SK-N-SH (cell line): ENCODE measurements around the gene CYTL1. TPM values are rescaled to one million over a fixed set of nuclear protein-coding genes. Genes with fewer than 3 reads are reported as not detected.

ENCODE experiments used
- CTCF ChIA-PET: fragments of 300-600, 350-600 bp; formaldehyde crosslinking; extraction: SDS; loops from one replicate; lab custom pipeline; 2021; lab: Yijun Ruan, JAX
- POLR2A ChIA-PET: fragments of 350-600 bp; sonication (Branson Sonifier 250); formaldehyde crosslinking; extraction: SDS; loops from one replicate; lab custom pipeline; 2020; ENCODE audit warnings: antibody characterized with exemption, inconsistent platforms; lab: Yijun Ruan, JAX
- DNase-seq: peaks from one replicate; pipeline ENCODE4 v3.0.0; 2012
- H2AFZ ChIP-seq: fragments of 200-600 bp; sonication (generic); 2 replicates; pipeline ENCODE4 v1.8.1; 2016; ENCODE audit warnings: antibody characterized with exemption, mild to moderate bottlenecking, low read depth
- H3F3A ChIP-seq: fragments of 200-600 bp; sonication (generic); replicated peaks from 2 replicates; pipeline ENCODE3; 2016; ENCODE audit warnings: antibody characterized with exemption, mild to moderate bottlenecking; ENCODE audit not compliant: insufficient read depth
- H3K27ac ChIP-seq, 2 experiments: fragments of 200-500 bp in 1 of 2; fragments of 200-600 bp in 1 of 2; sonication (Bioruptor generic) in 1 of 2; sonication (generic), shearing (Covaris generic) in 1 of 2; 2 replicates each; pipeline versions ENCODE4 v1.5.1 to v1.6.1; 2014 to 2016; ENCODE audit warnings: low read depth in 2 of 2, inconsistent platforms in 1 of 2, low read length in 1 of 2, mild to moderate bottlenecking in 1 of 2, mixed read lengths in 1 of 2
- H3K27me3 ChIP-seq: fragments of 200-600 bp; sonication (generic), shearing (Covaris generic); 2 replicates; pipeline ENCODE4 v1.6.1; 2016; ENCODE audit warnings: mixed run types; ENCODE audit not compliant: insufficient read depth
- H3K36me3 ChIP-seq, 2 experiments: fragments of 200-500 bp in 1 of 2; fragments of 200-600 bp in 1 of 2; sonication (Bioruptor generic) in 1 of 2; sonication (generic) in 1 of 2; replicated peaks in 1 of 2; 2 replicates each; pipeline versions ENCODE3 to v1.5.1; 2014 to 2016; ENCODE audit warnings: low read length in 1 of 2, mild to moderate bottlenecking in 1 of 2; ENCODE audit not compliant: insufficient read depth in 2 of 2, control insufficient read depth in 1 of 2
- H3K4me1 ChIP-seq, 2 experiments: fragments of 200-500 bp in 1 of 2; fragments of 200-600 bp in 1 of 2; sonication (Bioruptor generic) in 1 of 2; sonication (generic), shearing (Covaris generic) in 1 of 2; 2 replicates each; pipeline versions ENCODE4 v1.5.1 to v1.6.1; 2014 to 2016; ENCODE audit warnings: low read depth in 1 of 2, low read length in 1 of 2, mixed run types in 1 of 2; ENCODE audit not compliant: insufficient read depth in 2 of 2, control insufficient read depth in 1 of 2
- H3K4me2 ChIP-seq: fragments of 200-600 bp; sonication (generic), shearing (Covaris generic); 2 replicates; pipeline ENCODE4 v1.6.1; 2017; ENCODE audit warnings: mixed run types
- H3K4me3 ChIP-seq, 2 experiments: fragments of 200-500 bp in 1 of 2; fragments of 200-600 bp in 1 of 2; sonication (Bioruptor generic) in 1 of 2; sonication (generic), shearing (Covaris generic) in 1 of 2; 2 replicates each; pipeline versions ENCODE4 v1.5.1 to v1.8.1; 2014 to 2016; ENCODE audit warnings: low read depth in 2 of 2, inconsistent platforms in 1 of 2, low read length in 1 of 2, mild to moderate bottlenecking in 1 of 2, mixed read lengths in 1 of 2, moderate library complexity in 1 of 2
- H3K79me2 ChIP-seq: fragments of 200-600 bp; sonication (generic); 2 replicates; pipeline ENCODE4 v1.8.1; 2017; ENCODE audit warnings: mild to moderate bottlenecking; ENCODE audit not compliant: insufficient read depth
- H3K9ac ChIP-seq: fragments of 200-600 bp; sonication (generic); 2 replicates; pipeline ENCODE4 v1.6.1; 2017; ENCODE audit warnings: mixed run types
- H3K9me2 ChIP-seq: fragments of 200-600 bp; sonication (generic); 2 replicates; pipeline ENCODE4 v1.6.1; 2017; ENCODE audit warnings: mixed run types
- H3K9me3 ChIP-seq: fragments of 200-600 bp; sonication (generic); 2 replicates; pipeline ENCODE4 v1.6.1; 2017; ENCODE audit warnings: mixed run types, mild to moderate bottlenecking, moderate library complexity
- H4K20me1 ChIP-seq: fragments of 200-600 bp; sonication (generic); 2 replicates; pipeline ENCODE4 v1.6.1; 2017; ENCODE audit warnings: mild to moderate bottlenecking, mixed run types; ENCODE audit not compliant: insufficient read depth
- ELF1 ChIP-seq: IDR thresholded peaks from 2 replicates; pipeline ENCODE4 v1.4.0; 2012
- FOXJ3 ChIP-seq: sonication (generic); formaldehyde crosslinking; IDR thresholded peaks from 2 replicates; pipeline ENCODE4 v1.5.1; 2020; ENCODE audit warnings: mild to moderate bottlenecking, missing genetic modification reagents
- GABPA ChIP-seq: IDR thresholded peaks from 2 replicates; pipeline ENCODE4 v1.4.0; 2012; ENCODE audit warnings: low read depth, mild to moderate bottlenecking
- GATA2 ChIP-seq: sonication (generic); formaldehyde crosslinking; IDR thresholded peaks from 2 replicates; pipeline ENCODE4 v1.5.0; 2020; ENCODE audit warnings: mild to moderate bottlenecking, missing genetic modification reagents
- JUND ChIP-seq: IDR thresholded peaks from 2 replicates; pipeline ENCODE4 v1.4.0; 2012
- NFIC ChIP-seq: IDR thresholded peaks from 2 replicates; pipeline ENCODE4 v1.4.0; 2012; ENCODE audit warnings: borderline replicate concordance
- POLR2AphosphoS5 ChIP-seq: IDR thresholded peaks from 2 replicates; pipeline ENCODE4 v1.6.1; 2012; ENCODE audit warnings: low read depth, low read length
- RCOR1 ChIP-seq: fragments of 150-350 bp; IDR thresholded peaks from 2 replicates; pipeline ENCODE4 v1.6.1; 2017; ENCODE audit warnings: antibody characterized with exemption, low read length
- RXRA ChIP-seq: IDR thresholded peaks from 2 replicates; pipeline ENCODE4 v1.4.0; 2012; ENCODE audit warnings: low read depth, mild to moderate bottlenecking, borderline replicate concordance
- SMC3 ChIP-seq: IDR thresholded peaks from 2 replicates; pipeline ENCODE4 v1.6.1; 2012; ENCODE audit warnings: low read depth, low read length, improper control_type of control experiment
- TEAD4 ChIP-seq: IDR thresholded peaks from 2 replicates; pipeline ENCODE4 v1.4.0; 2012; ENCODE audit warnings: mild to moderate bottlenecking, borderline replicate concordance; ENCODE audit not compliant: insufficient read depth
- YY1 ChIP-seq: IDR thresholded peaks from 2 replicates; pipeline ENCODE4 v1.4.0; 2012; ENCODE audit warnings: low read depth, mild to moderate bottlenecking
- WGBS: methylation state at CpG from one replicate; pipeline ENCODE4 v1.1.6; 2017; ENCODE audit warnings: low lambda C conversion rate; 5-methylcytosine and 5-hydroxymethylcytosine counted together
- polyA plus RNA-seq, 3 experiments: library from polyadenylated mRNA; depleted of rRNA; stranded (reverse); fragments of >200 nt; gene quantifications; 2 replicates each; pipeline ENCODE4 v1.2.3, GENCODE V29; 2012
- TF ChIP-seq, protein P1 (sequence below): fragments of 150-350 bp; IDR thresholded peaks from 2 replicates; pipeline ENCODE4 v1.6.1; 2016; ENCODE audit warnings: mild to moderate bottlenecking, low read depth, low read length
- TF ChIP-seq, protein P2 (sequence below): fragments of 150-350 bp; IDR thresholded peaks from 2 replicates; pipeline ENCODE4 v1.6.1; 2017; ENCODE audit warnings: antibody characterized with exemption, low read length, low read depth, borderline replicate concordance
- TF ChIP-seq, protein P3 (sequence below): IDR thresholded peaks from 2 replicates; pipeline ENCODE4 v1.6.1; 2012; ENCODE audit warnings: mild to moderate bottlenecking, low read depth, low read length, moderate library complexity

Gene CYTL1
- polyA plus RNA-seq, 1 of the 3 experiments (the other 2 are of a cell fraction): 3.0 TPM

DNA sequence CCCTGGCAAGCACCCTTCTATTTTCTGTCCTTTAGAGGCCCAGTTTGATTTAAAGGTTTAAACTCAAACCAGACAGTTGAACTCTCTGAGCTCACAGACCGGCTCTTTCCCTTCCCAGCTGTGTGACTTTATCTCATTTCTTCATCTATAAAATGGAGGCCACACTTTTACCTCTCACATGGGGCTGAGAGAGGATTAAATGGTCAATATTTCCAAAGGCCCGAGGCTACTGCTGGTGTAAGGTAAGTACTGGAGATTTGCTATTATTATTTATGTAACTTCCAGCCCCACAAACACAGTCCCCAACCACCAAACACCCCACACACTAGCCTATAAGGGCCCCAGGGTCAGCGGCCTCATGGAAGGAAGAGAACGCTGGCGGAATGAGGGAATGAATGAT is 13.6 kb upstream of the CYTL1 start:
- Histone ChIP-seq H3K27ac (no peak overlapping the region), H3K36me3 (no peaks in the 10 kb centered on the region), H3K4me2 (no peak overlapping the region), H3K9me2 (no peaks in the 10 kb centered on the region), H2AFZ (no peak overlapping the region), H3K9ac (no peak overlapping the region), H3K27me3 (no peaks in the 10 kb centered on the region; the same call in 1 of the 2 replicates)
- CTCF ChIA-PET: interaction anchor here (0.6 kb wide), 1 partner anchor 359 kb away, joined by 4 read pairs; no protein-coding TSS in a partner anchor
- DNase-seq: no peak
- TF ChIP-seq TEAD4: no peak
- TF ChIP-seq RXRA: no peak
- TF ChIP-seq FOXJ3 (CRISPR knock-in tag): no peak
- TF ChIP-seq YY1: no peak
- no peak for TF ChIP-seq NFIC
- TF ChIP-seq, protein P1, sequence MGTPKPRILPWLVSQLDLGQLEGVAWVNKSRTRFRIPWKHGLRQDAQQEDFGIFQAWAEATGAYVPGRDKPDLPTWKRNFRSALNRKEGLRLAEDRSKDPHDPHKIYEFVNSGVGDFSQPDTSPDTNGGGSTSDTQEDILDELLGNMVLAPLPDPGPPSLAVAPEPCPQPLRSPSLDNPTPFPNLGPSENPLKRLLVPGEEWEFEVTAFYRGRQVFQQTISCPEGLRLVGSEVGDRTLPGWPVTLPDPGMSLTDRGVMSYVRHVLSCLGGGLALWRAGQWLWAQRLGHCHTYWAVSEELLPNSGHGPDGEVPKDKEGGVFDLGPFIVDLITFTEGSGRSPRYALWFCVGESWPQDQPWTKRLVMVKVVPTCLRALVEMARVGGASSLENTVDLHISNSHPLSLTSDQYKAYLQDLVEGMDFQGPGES: no peak
- TF ChIP-seq JUND: no peak
- TF ChIP-seq RCOR1: no peak
- TF ChIP-seq, protein P2, sequence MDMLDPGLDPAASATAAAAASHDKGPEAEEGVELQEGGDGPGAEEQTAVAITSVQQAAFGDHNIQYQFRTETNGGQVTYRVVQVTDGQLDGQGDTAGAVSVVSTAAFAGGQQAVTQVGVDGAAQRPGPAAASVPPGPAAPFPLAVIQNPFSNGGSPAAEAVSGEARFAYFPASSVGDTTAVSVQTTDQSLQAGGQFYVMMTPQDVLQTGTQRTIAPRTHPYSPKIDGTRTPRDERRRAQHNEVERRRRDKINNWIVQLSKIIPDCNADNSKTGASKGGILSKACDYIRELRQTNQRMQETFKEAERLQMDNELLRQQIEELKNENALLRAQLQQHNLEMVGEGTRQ: no peak
- no peak for TF ChIP-seq SMC3
- no peak for TF ChIP-seq GABPA
- no peak for TF ChIP-seq GATA2 (CRISPR knock-in tag)
- TF ChIP-seq POLR2AphosphoS5: no peak
- TF ChIP-seq, all 33 proteins: peak for 0
- Histone ChIP-seq H3K4me1 (peaks cover 0 to 11% of the 10 kb centered on the region in 2 experiments; a peak in 2 of 4 replicates), H3F3A (no peaks in the 10 kb centered on the region), H3K9me3 (no peaks in the 10 kb centered on the region), H3K79me2 (no peaks in the 10 kb centered on the region), H3K4me3 (no peak overlapping the region), H4K20me1 (no peaks in the 10 kb centered on the region)
- POLR2A ChIA-PET: no interaction called here
- 74% methylated on average over 5 of the region's 5 CpGs for WGBS

DNA sequence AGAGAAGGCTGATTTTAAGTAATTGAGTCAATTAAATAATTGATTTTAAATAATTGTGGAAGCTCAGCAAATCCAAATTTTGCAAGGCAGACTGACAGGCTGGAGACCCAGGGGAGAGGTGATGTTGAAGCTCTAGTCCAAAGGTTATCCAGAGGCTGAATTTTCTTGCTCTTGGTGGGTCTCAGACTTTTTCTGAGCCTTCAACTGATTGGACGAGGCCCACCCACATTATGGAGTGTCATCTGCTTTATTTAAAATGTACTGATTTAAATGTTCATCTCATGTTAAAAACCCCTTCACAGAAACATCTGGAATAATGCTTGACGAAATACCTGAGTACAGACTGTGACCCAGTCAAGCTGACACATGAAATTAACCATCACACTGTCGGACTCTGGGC is 11.7 kb upstream of the CYTL1 start:
- no peak for DNase-seq
- 41% methylated on average over 3 of the region's 3 CpGs for WGBS
- ChIA-PET POLR2A (no interaction called here), CTCF (interaction anchor here (1.5 kb wide), 1 partner anchor 20 kb away, joined by 8 read pairs; the partner anchor contains the start of gene STK32B)
- Histone ChIP-seq H4K20me1 (no peaks in the 10 kb centered on the region), H3K9me3 (no peaks in the 10 kb centered on the region), H3K9ac (no peak overlapping the region), H3K27me3 (peaks cover 13% of the 10 kb centered on the region; the same call in 1 of the 2 replicates), H3K4me2 (no peak overlapping the region), H3K9me2 (no peaks in the 10 kb centered on the region), H3K79me2 (no peaks in the 10 kb centered on the region), H3K4me3 (no peak overlapping the region), H3K36me3 (no peaks in the 10 kb centered on the region), H3K4me1 (no peaks in the 10 kb centered on the region), H2AFZ (no peak overlapping the region), H3K27ac (no peak overlapping the region), H3F3A (no peaks in the 10 kb centered on the region)
- TF ChIP-seq ELF1: no peak
- TF ChIP-seq NFIC: no peak
- TF ChIP-seq, protein P3, sequence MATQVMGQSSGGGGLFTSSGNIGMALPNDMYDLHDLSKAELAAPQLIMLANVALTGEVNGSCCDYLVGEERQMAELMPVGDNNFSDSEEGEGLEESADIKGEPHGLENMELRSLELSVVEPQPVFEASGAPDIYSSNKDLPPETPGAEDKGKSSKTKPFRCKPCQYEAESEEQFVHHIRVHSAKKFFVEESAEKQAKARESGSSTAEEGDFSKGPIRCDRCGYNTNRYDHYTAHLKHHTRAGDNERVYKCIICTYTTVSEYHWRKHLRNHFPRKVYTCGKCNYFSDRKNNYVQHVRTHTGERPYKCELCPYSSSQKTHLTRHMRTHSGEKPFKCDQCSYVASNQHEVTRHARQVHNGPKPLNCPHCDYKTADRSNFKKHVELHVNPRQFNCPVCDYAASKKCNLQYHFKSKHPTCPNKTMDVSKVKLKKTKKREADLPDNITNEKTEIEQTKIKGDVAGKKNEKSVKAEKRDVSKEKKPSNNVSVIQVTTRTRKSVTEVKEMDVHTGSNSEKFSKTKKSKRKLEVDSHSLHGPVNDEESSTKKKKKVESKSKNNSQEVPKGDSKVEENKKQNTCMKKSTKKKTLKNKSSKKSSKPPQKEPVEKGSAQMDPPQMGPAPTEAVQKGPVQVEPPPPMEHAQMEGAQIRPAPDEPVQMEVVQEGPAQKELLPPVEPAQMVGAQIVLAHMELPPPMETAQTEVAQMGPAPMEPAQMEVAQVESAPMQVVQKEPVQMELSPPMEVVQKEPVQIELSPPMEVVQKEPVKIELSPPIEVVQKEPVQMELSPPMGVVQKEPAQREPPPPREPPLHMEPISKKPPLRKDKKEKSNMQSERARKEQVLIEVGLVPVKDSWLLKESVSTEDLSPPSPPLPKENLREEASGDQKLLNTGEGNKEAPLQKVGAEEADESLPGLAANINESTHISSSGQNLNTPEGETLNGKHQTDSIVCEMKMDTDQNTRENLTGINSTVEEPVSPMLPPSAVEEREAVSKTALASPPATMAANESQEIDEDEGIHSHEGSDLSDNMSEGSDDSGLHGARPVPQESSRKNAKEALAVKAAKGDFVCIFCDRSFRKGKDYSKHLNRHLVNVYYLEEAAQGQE: no peak
